ENCODE results near the gene TMBIM1.

TMBIM1 gene

GRCh38 chr2:218331745-218332144, 39.4 kb upstream of the TMBIM1 start:
- Histone ChIP-seq H3F3A (ENCODE audit: insufficient read depth) (no peaks in the 10 kb centered on the region), H3K79me2 (ENCODE audit: insufficient read depth, low read length) (no peaks in the 10 kb centered on the region), H4K20me1 (ENCODE audit: low read depth, low read length) (no peaks in the 10 kb centered on the region), H3K9ac (ENCODE audit: low read length) (no peak overlapping the region), H3K27me3 (ENCODE audit: low read length) (no peaks in the 10 kb centered on the region), H2AFZ (ENCODE audit: low read depth, low read length, severe bottlenecking) (no peak overlapping the region), H3K4me3 (ENCODE audit: insufficient read depth, low read length, poor library complexity, severe bottlenecking) (no peak overlapping the region), H3K4me2 (ENCODE audit: low read depth, low read length, poor library complexity, severe bottlenecking) (no peak overlapping the region), H3K9me3 (ENCODE audit: insufficient read depth, low read length) (no peaks in the 10 kb centered on the region), H3K36me3 (ENCODE audit: low read length) (no peaks in the 10 kb centered on the region), H3K9me2 (replicated peaks; ENCODE audit: insufficient read depth, low read length) (no peaks in the 10 kb centered on the region), H3K27ac (ENCODE audit: low read depth, low read length) (no peak overlapping the region)
- TF ChIP-seq, protein P1, sequence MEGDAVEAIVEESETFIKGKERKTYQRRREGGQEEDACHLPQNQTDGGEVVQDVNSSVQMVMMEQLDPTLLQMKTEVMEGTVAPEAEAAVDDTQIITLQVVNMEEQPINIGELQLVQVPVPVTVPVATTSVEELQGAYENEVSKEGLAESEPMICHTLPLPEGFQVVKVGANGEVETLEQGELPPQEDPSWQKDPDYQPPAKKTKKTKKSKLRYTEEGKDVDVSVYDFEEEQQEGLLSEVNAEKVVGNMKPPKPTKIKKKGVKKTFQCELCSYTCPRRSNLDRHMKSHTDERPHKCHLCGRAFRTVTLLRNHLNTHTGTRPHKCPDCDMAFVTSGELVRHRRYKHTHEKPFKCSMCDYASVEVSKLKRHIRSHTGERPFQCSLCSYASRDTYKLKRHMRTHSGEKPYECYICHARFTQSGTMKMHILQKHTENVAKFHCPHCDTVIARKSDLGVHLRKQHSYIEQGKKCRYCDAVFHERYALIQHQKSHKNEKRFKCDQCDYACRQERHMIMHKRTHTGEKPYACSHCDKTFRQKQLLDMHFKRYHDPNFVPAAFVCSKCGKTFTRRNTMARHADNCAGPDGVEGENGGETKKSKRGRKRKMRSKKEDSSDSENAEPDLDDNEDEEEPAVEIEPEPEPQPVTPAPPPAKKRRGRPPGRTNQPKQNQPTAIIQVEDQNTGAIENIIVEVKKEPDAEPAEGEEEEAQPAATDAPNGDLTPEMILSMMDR (IDR thresholded peaks at IDR 0.05; ENCODE audit: insufficient read depth, low read length, poor library complexity, severe bottlenecking) = no peak
- TF ChIP-seq EZH2phosphoT487 (conservative IDR thresholded peaks at IDR 0.05; ENCODE audit: low read length) = no peak

DNA sequence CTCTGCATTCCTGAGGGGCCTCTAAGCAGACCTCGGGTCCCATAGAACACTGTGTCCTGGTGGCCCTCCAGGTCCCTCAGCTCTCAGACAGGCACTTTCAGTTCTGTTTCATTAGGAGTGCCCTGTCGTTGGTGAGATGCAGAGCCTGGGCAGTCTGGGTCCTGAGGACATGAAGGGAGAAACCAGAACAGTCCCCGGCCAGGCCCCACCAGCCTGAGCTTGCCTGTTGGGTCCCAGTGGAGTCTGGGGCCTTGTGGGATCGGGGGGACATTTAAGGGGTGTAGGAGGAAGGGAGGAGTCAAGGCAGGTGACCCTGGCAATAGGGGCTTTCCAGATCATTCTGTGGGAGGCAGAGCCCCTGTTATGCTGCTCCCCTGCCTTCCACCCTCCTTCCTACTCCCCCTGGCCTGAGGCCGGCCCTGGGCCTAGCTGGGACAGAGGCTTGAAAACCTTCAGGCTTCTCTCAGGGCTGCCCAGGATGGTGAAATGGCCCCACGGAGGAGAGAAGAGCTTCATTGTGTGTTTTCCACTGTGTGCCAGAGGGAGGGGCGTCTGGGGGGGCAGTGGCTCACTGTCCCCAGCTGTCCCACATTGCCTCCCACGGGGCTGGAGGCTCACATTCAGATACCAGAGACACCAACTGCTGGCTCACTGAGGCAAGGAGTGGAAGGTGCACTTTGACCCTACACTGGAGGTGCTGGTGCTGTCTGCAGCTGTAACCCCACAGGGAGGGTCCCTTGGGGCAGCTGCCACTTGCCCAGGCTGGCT, 37.7 kb upstream of the TMBIM1 start:
- Histone ChIP-seq H3K4me3 (ENCODE audit: insufficient read depth, low read length, poor library complexity, severe bottlenecking) (no peak overlapping the region), H3K9me3 (ENCODE audit: insufficient read depth, low read length) (no peaks in the 10 kb centered on the region), H3K79me2 (ENCODE audit: insufficient read depth, low read length) (no peaks in the 10 kb centered on the region), H3K27me3 (ENCODE audit: low read length) (no peaks in the 10 kb centered on the region), H3K36me3 (ENCODE audit: low read length) (no peaks in the 10 kb centered on the region), H3K9ac (ENCODE audit: low read length) (no peak overlapping the region), H2AFZ (ENCODE audit: low read depth, low read length, severe bottlenecking) (no peak overlapping the region), H3F3A (ENCODE audit: insufficient read depth) (no peaks in the 10 kb centered on the region), H3K9me2 (replicated peaks; ENCODE audit: insufficient read depth, low read length) (no peaks in the 10 kb centered on the region), H3K27ac (ENCODE audit: low read depth, low read length) (no peak overlapping the region), H4K20me1 (ENCODE audit: low read depth, low read length) (no peaks in the 10 kb centered on the region), H3K4me2 (ENCODE audit: low read depth, low read length, poor library complexity, severe bottlenecking) (no peak overlapping the region)
- TF ChIP-seq, protein P1 (IDR thresholded peaks at IDR 0.05; ENCODE audit: insufficient read depth, low read length, poor library complexity, severe bottlenecking) = no peak
- TF ChIP-seq EZH2phosphoT487 (conservative IDR thresholded peaks at IDR 0.05; ENCODE audit: low read length) = no peak

DNA sequence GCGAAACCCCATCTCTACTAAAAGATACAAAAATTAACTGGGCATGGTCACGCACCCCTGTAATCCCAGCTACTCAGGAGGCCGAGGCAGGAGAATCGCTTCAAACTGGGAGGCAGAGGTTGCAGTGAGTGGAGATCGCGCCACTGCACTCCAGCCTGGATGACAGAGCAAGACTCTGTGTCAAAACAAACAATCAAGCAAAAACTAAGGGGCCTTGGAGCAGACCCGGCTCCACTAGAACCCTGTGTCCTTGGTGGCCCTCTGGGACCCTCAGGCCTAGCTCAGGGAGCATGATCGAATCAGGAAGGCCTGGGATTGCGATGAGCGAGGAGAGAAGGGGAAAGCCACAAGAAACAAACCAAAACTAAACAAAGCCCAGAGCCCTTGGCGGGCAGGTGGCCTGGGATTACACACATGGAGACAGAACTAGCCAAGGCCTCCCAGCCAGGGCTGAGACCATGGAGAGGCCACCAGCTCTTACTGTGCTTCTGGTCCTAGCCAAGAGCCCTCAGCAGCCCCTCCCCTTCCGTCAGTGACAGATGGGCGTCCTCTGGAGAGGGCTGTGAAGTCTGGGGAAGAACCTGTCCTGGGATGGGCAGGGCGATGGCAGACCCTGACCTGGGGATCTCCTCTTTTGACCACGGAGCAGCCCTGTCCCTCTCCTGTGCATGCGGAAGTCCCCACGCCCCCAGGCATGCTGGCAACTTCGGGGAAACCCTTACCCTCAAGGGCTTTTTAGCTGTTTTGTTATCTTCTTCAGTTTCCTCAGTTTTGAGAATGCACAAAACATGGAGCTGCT, 36.9 kb upstream of the TMBIM1 start:
- Histone ChIP-seq H4K20me1 (ENCODE audit: low read depth, low read length) (no peaks in the 10 kb centered on the region), H3K36me3 (ENCODE audit: low read length) (no peaks in the 10 kb centered on the region), H3K9ac (ENCODE audit: low read length) (no peak overlapping the region), H3F3A (ENCODE audit: insufficient read depth) (no peaks in the 10 kb centered on the region), H3K27me3 (ENCODE audit: low read length) (no peaks in the 10 kb centered on the region), H3K9me3 (ENCODE audit: insufficient read depth, low read length) (no peaks in the 10 kb centered on the region), H3K9me2 (replicated peaks; ENCODE audit: insufficient read depth, low read length) (no peaks in the 10 kb centered on the region), H3K4me3 (ENCODE audit: insufficient read depth, low read length, poor library complexity, severe bottlenecking) (no peak overlapping the region), H3K27ac (ENCODE audit: low read depth, low read length) (no peak overlapping the region), H3K4me2 (ENCODE audit: low read depth, low read length, poor library complexity, severe bottlenecking) (no peak overlapping the region), H3K79me2 (ENCODE audit: insufficient read depth, low read length) (no peaks in the 10 kb centered on the region), H2AFZ (ENCODE audit: low read depth, low read length, severe bottlenecking) (no peak overlapping the region)
- TF ChIP-seq, protein P1 (IDR thresholded peaks at IDR 0.05; ENCODE audit: insufficient read depth, low read length, poor library complexity, severe bottlenecking) = no peak
- no peak for TF ChIP-seq EZH2phosphoT487 (conservative IDR thresholded peaks at IDR 0.05; ENCODE audit: low read length)
